Ascending aorta (tissue), 2 donors: ENCODE measurements around the gene DCHS1. TPM values are rescaled to one million over a fixed set of nuclear protein-coding genes. Genes with fewer than 3 reads are reported as not detected.

Experiments used
- DNase-seq, 2 donors: peaks; one replicate each; pipeline ENCODE4 v3.0.0-alpha.2; 2019; ENCODE audit warnings: low spot score in 2 of 2
- H3K27ac ChIP-seq, 2 donors: fragments of 200-600 bp; sonication (generic); one replicate each; pipeline ENCODE4 v1.5.1; 2016 to 2017; ENCODE audit warnings: mild to moderate bottlenecking in 1 of 2
- H3K27me3 ChIP-seq: fragments of 200-600 bp; sonication (generic); one replicate; pipeline ENCODE4 v1.5.1; 2017
- H3K36me3 ChIP-seq, 2 donors: fragments of 200-600 bp; sonication (generic); one replicate each; pipeline ENCODE4 v1.5.1; 2016
- H3K4me1 ChIP-seq, 2 donors: fragments of 200-600 bp; sonication (generic); one replicate each; pipeline ENCODE4 v1.5.1; 2016 to 2017; ENCODE audit warnings: mild to moderate bottlenecking in 1 of 2
- H3K4me3 ChIP-seq, 2 donors: fragments of 200-600 bp; sonication (generic); one replicate each; pipeline ENCODE4 v1.5.1; 2016 to 2017; ENCODE audit warnings: mild to moderate bottlenecking in 1 of 2
- H3K9me3 ChIP-seq, 2 donors: fragments of 200-600 bp; sonication (generic); one replicate each; pipeline ENCODE4 v1.5.1; 2016
- CTCF ChIP-seq, 3 experiments: fragments of 200-600 bp in 2 of 3; fragments of 450-650 bp in 1 of 3; sonication (generic) in 2 of 3; IDR thresholded peaks; one replicate each; pipeline ENCODE4 v1.5.1; 2016 to 2019; ENCODE audit warnings: antibody characterized with exemption in 3 of 3, mild to moderate bottlenecking in 1 of 3, moderate library complexity in 1 of 3
- intact Hi-C: fragments of 100-400 bp; cut with DNase I; formaldehyde crosslinking; loops from one replicate; pipeline ENCODE4 v1.15.1; 2023
- total RNA-seq: library from RNA; depleted of rRNA; stranded (reverse); fragments of >200 nt; gene quantifications from one replicate; pipeline ENCODE4 v1.1.0, GENCODE V29; 2016

Gene DCHS1
- total RNA-seq, 1 donor from 2014 or later: 58.0 TPM

- Histone ChIP-seq H3K4me3 (peak overlapping the region; percentile 69 to 76), H3K4me1 (peaks cover 3 to 19% of the 10 kb centered on the region in 2 donors), H3K9me3 (no peaks in the 10 kb centered on the region), H3K27me3 (no peaks in the 10 kb centered on the region), H3K27ac (peak overlapping the region; percentile 81 to 82), H3K36me3 (peaks cover 12 to 22% of the 10 kb centered on the region in 2 donors)
- intact Hi-C loops: loop anchor here (1.0 kb wide), 1 partner anchor 65 kb away; the partner anchor contains the start of gene MRPL17
- TF ChIP-seq CTCF (IDR thresholded peaks at IDR 0.05): no peak
- no peak for DNase-seq
These were observed 37.2 kb downstream of the DCHS1 start for GRCh38 chr11:6618117-6619003.

- DNase-seq: peak in 1 of 2 donors; percentile 58
- no peak for TF ChIP-seq CTCF (IDR thresholded peaks at IDR 0.05)
- H3K36me3 ChIP-seq: peaks cover 12 to 17% of the 10 kb centered on the region in 2 donors
- peaks cover 4 to 25% of the 10 kb centered on the region in 2 donors for H3K4me1 ChIP-seq
- intact Hi-C loops: no loop called here
- peak overlapping the region in 1 of 2 donors; percentile 81 for H3K27ac ChIP-seq
- H3K9me3 ChIP-seq: no peaks in the 10 kb centered on the region
- no peaks in the 10 kb centered on the region for H3K27me3 ChIP-seq
- peak overlapping the region; percentile 69 to 76 for H3K4me3 ChIP-seq
These were observed 38.3 kb downstream of the DCHS1 start for GRCh38 chr11:6617315-6617781.

GRCh38 chr11:6616596-6617250, 38.9 kb downstream of the DCHS1 start:
- H3K4me1 ChIP-seq: peaks cover 6 to 25% of the 10 kb centered on the region in 2 donors
- no peaks in the 10 kb centered on the region for H3K9me3 ChIP-seq
- peak in 1 of 2 donors; percentile 55 for DNase-seq
- H3K27me3 ChIP-seq: no peaks in the 10 kb centered on the region
- intact Hi-C loops: no loop called here
- H3K36me3 ChIP-seq: peaks cover 12 to 17% of the 10 kb centered on the region in 2 donors
- no peak for TF ChIP-seq CTCF (IDR thresholded peaks at IDR 0.05)
- no peak overlapping the region for H3K27ac ChIP-seq
- H3K4me3 ChIP-seq: no peak overlapping the region

- peak in 1 of 2 donors; percentile 60 for DNase-seq
- no peak for TF ChIP-seq CTCF (IDR thresholded peaks at IDR 0.05)
- peaks cover 14 to 21% of the 10 kb centered on the region in 2 donors for H3K36me3 ChIP-seq
- peaks cover 6 to 26% of the 10 kb centered on the region in 2 donors for H3K4me1 ChIP-seq
- no peaks in the 10 kb centered on the region for H3K27me3 ChIP-seq
- H3K27ac ChIP-seq: peak overlapping the region in 1 of 2 donors; percentile 10
- H3K9me3 ChIP-seq: no peaks in the 10 kb centered on the region
- no peak overlapping the region for H3K4me3 ChIP-seq
- intact Hi-C loops: no loop called here
These were observed 39.6 kb downstream of the DCHS1 start for GRCh38 chr11:6615882-6616585.

GRCh38 chr11:6615046-6615445, 40.6 kb downstream of the DCHS1 start:
- H3K4me3 ChIP-seq: no peak overlapping the region
- intact Hi-C loops: no loop called here
- H3K36me3 ChIP-seq: peaks cover 24 to 31% of the 10 kb centered on the region in 2 donors
- peaks cover 6 to 30% of the 10 kb centered on the region in 2 donors for H3K4me1 ChIP-seq
- no peaks in the 10 kb centered on the region for H3K9me3 ChIP-seq
- DNase-seq: peak in 1 of 2 donors; percentile 58
- TF ChIP-seq CTCF (IDR thresholded peaks at IDR 0.05): no peak
- H3K27me3 ChIP-seq: no peaks in the 10 kb centered on the region
- H3K27ac ChIP-seq: peak overlapping the region; percentile 23 to 97
